HG02571 (cell line): ENCODE results near the gene COP1.

Experiments used
- ATAC-seq: cut with Tn5 transposase; IDR thresholded peaks from one replicate; pipeline ENCODE4 v1.9.1; 2021; ENCODE audit warnings: mild to moderate bottlenecking, moderate library complexity; ENCODE audit not compliant: unreplicated experiment

COP1 gene

GRCh38 chr1:175976865-175977642 is 230.0 kb downstream of the COP1 start:
- ATAC-seq = no peak

GRCh38 chr1:175969231-175969630 is 237.9 kb downstream of the COP1 start:
- no peak for ATAC-seq

GRCh38 chr1:175968486-175969172 is 238.5 kb downstream of the COP1 start:
- ATAC-seq = no peak

GRCh38 chr1:175963740-175964139 is 243.3 kb downstream of the COP1 start:
- no peak for ATAC-seq

- no peak for ATAC-seq
Observed at GRCh38 chr1:175960169-175960568, 246.9 kb downstream of the COP1 start.

- no peak for ATAC-seq
Observed at GRCh38 chr1:175951627-175952026, 255.5 kb downstream of the COP1 start.

GRCh38 chr1:175947771-175948170 is 259.3 kb downstream of the COP1 start:
- no peak for ATAC-seq

GRCh38 chr1:175944591-175944990 is 262.5 kb downstream of the COP1 start:
- no peak for ATAC-seq

- no peak for ATAC-seq
Observed at GRCh38 chr1:175941164-175941563, 265.9 kb downstream of the COP1 start.

- no peak for ATAC-seq
Observed at GRCh38 chr1:175936736-175937135, 270.4 kb downstream of the COP1 start.

- no peak for ATAC-seq
Observed at GRCh38 chr1:175935566-175936115, 271.4 kb downstream of the COP1 start.

GRCh38 chr1:175935166-175935565 is 271.9 kb downstream of the COP1 start:
- no peak for ATAC-seq

GRCh38 chr1:175933801-175934200 is 273.3 kb downstream of the COP1 start:
- no peak for ATAC-seq

- no peak for ATAC-seq
Observed at GRCh38 chr1:175927944-175928343, 279.1 kb downstream of the COP1 start.

- ATAC-seq = no peak
Observed at GRCh38 chr1:175922254-175922881, 284.7 kb downstream of the COP1 start.

GRCh38 chr1:175920381-175920780 is 286.7 kb downstream of the COP1 start:
- ATAC-seq = no peak

GRCh38 chr1:175919001-175919400 is 288.1 kb downstream of the COP1 start:
- ATAC-seq = no peak

GRCh38 chr1:175918364-175918801 is 288.7 kb downstream of the COP1 start:
- no peak for ATAC-seq

- ATAC-seq = no peak
Observed at GRCh38 chr1:175914115-175914514, 293.0 kb downstream of the COP1 start.

- no peak for ATAC-seq
Observed at GRCh38 chr1:175911138-175911537, 295.9 kb downstream of the COP1 start.

- no peak for ATAC-seq
Observed at GRCh38 chr1:175906370-175906769, 300.7 kb downstream of the COP1 start.

GRCh38 chr1:175904808-175905207 is 302.3 kb downstream of the COP1 start:
- no peak for ATAC-seq
